ENCODE results near the gene ELSPBP1.
"Not testable (repeated sequence)": the region's sequence is repeated elsewhere in the genome, so short reads cannot be mapped to it uniquely, and the experiment has no call there.

DNA sequence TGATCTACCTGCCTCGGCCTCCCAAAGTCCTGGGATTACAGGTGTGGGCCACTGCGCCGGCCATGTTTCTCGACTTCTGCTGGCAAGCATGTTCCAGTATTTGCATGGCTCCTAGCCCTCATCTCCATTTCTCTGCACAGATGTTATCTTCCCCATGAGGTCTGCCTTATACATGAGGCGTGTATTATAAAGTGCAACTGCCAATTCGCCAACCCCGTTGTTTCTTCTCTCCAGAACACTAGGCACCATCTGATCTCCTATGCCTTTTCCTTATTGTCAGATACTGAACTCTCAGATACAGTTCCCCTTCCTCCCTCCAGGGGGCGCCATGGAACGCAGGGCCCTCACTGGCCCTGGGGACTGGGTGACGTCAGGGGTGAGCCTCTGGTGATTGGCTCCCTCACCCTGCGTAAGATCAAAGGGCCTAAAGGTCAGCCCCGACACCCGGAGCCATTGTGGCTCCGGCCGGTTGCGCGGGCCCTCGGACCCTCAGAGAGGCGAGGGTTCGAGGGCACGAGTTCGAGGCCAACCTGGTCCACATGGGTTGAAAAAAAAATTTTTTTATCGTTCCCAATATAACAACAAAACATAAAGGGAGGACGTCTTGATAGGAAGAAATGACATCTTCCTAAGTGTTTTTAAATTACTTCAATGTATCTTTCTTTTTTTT is 44.4 kb upstream of the ELSPBP1 start:
- not testable (repeated sequence) for TF ChIP-seq CTCF (IDR thresholded peaks at IDR 0.05; ENCODE audit: insufficient read depth, low read length); POLR2AphosphoS5 (IDR thresholded peaks at IDR 0.05; ENCODE audit: low read depth)

Measured in HL-60 (cell line).